ENCODE data around the gene CALHM4. TPM values are rescaled to one million over a fixed set of nuclear protein-coding genes. Genes with fewer than 3 reads are reported as not detected.

CALHM4 gene
- total RNA-seq: not detected in 2 replicates

GRCh38 chr6:116553451-116553850 is at the start of gene CALHM4:
TSS of gene CALHM4 (plus strand) at chr6:116553751. CDS start at chr6:116553794, 43 bp downstream.

GRCh38 chr6:116511424-116512110 is 42.0 kb upstream of the CALHM4 start, which contains the start of gene CALHM5:
TSS of gene CALHM5 (plus strand) at chr6:116511639. CDS start at chr6:116511697, 58 bp downstream.

GRCh38 chr6:116545651-116546050 is 7.9 kb upstream of the CALHM4 start, which contains the start of gene TRAPPC3L:
TSS of gene TRAPPC3L (minus strand) at chr6:116545684. CDS start at chr6:116545514, 170 bp downstream.

GRCh38 chr6:116570856-116571682 is 17.5 kb downstream of the CALHM4 start, which contains the start of gene RWDD1:
TSS of gene RWDD1 (plus strand) at chr6:116571504. CDS start at chr6:116571583, 79 bp downstream.

Other genes starting within 250 kb of the CALHM4 start
- 74.4 and 89.3 TPM in 2 replicates for gene DSE, start 182.8 kb upstream of the CALHM4 start, total RNA-seq
- gene CALHM6, start 92.4 kb upstream of the CALHM4 start, total RNA-seq: 0.79 TPM in 1 of 2 replicates, not detected in the other
- 8.4 and 9.0 TPM in 2 replicates for gene CALHM5, start 42.1 kb upstream of the CALHM4 start, total RNA-seq
- 0.09 and 0.16 TPM in 2 replicates for gene TRAPPC3L, start 8.1 kb upstream of the CALHM4 start, total RNA-seq
- gene RWDD1, start 17.8 kb downstream of the CALHM4 start, total RNA-seq: 17.5 and 20.8 TPM in 2 replicates
- gene RSPH4A, start 62.7 kb downstream of the CALHM4 start, total RNA-seq: under 0.01 and 0.09 TPM in 2 replicates
- gene ZUP1, start 115.0 kb downstream of the CALHM4 start, total RNA-seq: 11.6 and 14.3 TPM in 2 replicates
- gene KPNA5, start 127.5 kb downstream of the CALHM4 start, total RNA-seq: 6.0 and 8.2 TPM in 2 replicates
- gene FAM162B, start 212.0 kb downstream of the CALHM4 start, total RNA-seq: 0.32 and 3.8 TPM in 2 replicates